ENCODE data around the gene CELSR2.

DNA sequence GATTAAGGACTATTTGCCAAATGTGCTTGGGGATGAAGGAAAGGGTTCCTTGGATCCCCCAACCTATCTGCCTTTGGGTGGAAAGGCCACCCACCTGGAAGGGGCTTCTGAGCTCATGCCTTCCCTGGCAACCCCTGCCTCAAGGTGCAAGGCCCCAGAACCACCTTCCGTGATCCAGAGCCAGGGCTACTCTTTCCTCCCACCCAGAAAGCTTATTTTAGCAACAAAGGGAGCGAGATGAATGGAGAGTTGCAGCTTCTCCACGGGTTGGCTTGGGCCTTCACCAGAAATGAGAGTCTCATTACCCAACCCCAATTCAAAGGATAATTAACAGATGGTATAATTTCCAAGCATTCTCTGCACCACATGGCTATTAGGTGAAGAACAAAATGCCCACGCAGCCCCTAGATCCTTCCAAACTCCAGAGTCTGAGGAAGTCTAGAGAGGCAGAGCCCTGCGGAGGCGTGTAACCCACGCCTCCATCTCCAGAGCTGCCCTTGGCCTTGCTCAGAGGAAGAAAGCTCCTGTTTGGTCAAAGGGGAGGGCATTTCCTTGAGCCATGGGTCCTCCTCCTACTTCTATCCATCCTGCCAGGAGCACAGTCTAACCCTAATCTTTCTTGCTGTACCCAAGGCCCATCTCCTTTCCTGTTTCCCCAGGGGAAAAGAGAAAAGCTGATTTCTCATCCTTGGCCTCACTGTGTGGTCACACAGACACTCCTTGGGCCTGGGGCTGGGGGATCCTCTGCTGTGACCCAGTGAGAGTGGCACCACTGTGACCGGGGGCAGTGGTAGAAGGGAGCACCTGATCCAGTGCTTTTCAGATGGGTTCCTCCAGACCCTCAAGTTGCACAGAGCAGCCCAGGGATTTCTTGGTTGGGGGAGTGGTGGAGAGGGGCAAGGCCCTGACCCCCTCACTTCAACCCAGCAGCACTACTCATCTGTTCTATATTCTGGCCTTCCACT lies 1.7 kb upstream of the CELSR2 start:
- TF ChIP-seq, protein P1, sequence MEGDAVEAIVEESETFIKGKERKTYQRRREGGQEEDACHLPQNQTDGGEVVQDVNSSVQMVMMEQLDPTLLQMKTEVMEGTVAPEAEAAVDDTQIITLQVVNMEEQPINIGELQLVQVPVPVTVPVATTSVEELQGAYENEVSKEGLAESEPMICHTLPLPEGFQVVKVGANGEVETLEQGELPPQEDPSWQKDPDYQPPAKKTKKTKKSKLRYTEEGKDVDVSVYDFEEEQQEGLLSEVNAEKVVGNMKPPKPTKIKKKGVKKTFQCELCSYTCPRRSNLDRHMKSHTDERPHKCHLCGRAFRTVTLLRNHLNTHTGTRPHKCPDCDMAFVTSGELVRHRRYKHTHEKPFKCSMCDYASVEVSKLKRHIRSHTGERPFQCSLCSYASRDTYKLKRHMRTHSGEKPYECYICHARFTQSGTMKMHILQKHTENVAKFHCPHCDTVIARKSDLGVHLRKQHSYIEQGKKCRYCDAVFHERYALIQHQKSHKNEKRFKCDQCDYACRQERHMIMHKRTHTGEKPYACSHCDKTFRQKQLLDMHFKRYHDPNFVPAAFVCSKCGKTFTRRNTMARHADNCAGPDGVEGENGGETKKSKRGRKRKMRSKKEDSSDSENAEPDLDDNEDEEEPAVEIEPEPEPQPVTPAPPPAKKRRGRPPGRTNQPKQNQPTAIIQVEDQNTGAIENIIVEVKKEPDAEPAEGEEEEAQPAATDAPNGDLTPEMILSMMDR (IDR thresholded peaks at IDR 0.05), result no peak
- TF ChIP-seq POLR2AphosphoS5 (IDR thresholded peaks at IDR 0.05), result no peak
- TF ChIP-seq POLR2A (IDR thresholded peaks at IDR 0.05), result no peak
- no peak for TF ChIP-seq EP300 (IDR thresholded peaks at IDR 0.05)

All from stomach (tissue), 4 donors.